ENCODE data around the gene REEP1. TPM values are rescaled to one million over a fixed set of nuclear protein-coding genes. Genes with fewer than 3 reads are reported as not detected.

Gene REEP1
- total RNA-seq, 1 experiment from 2014 or later = not detected

- no peak overlapping the region for H3K4me3 Mint-ChIP-seq (ENCODE audit: unreplicated experiment)
- intact Hi-C loops (cut with micrococcal nuclease) = no loop called here
- H3K9me3 Mint-ChIP-seq (ENCODE audit: unreplicated experiment) = no peaks in the 10 kb centered on the region
- CTCF ChIA-PET = interaction anchor here (0.5 to 0.6 kb wide), 2 partner anchors 10 to 482 kb away, joined by 3 to 6 read pairs; no protein-coding TSS in a partner anchor
- H3K36me3 Mint-ChIP-seq (ENCODE audit: insufficient read depth, unreplicated experiment) = no peaks in the 10 kb centered on the region
- POLR2A ChIA-PET = no interaction called here
- TF ChIP-seq, protein P1, sequence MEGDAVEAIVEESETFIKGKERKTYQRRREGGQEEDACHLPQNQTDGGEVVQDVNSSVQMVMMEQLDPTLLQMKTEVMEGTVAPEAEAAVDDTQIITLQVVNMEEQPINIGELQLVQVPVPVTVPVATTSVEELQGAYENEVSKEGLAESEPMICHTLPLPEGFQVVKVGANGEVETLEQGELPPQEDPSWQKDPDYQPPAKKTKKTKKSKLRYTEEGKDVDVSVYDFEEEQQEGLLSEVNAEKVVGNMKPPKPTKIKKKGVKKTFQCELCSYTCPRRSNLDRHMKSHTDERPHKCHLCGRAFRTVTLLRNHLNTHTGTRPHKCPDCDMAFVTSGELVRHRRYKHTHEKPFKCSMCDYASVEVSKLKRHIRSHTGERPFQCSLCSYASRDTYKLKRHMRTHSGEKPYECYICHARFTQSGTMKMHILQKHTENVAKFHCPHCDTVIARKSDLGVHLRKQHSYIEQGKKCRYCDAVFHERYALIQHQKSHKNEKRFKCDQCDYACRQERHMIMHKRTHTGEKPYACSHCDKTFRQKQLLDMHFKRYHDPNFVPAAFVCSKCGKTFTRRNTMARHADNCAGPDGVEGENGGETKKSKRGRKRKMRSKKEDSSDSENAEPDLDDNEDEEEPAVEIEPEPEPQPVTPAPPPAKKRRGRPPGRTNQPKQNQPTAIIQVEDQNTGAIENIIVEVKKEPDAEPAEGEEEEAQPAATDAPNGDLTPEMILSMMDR (IDR thresholded peaks at IDR 0.05; ENCODE audit: unreplicated experiment) = no peak
- no peaks in the 10 kb centered on the region for H3K4me1 Mint-ChIP-seq (ENCODE audit: insufficient read depth, unreplicated experiment)
- no TSS peak for BruUV-seq (replicated peaks)
- no peak for DNase-seq (ENCODE audit: unreplicated experiment)
- peaks cover 57% of the 10 kb centered on the region for H3K27me3 Mint-ChIP-seq (ENCODE audit: insufficient read depth, unreplicated experiment)
- no peak overlapping the region for H3K27ac Mint-ChIP-seq (ENCODE audit: low read depth, unreplicated experiment)
Observed at GRCh38 chr2:86284987-86285386, 52.4 kb downstream of the REEP1 start.

DNA sequence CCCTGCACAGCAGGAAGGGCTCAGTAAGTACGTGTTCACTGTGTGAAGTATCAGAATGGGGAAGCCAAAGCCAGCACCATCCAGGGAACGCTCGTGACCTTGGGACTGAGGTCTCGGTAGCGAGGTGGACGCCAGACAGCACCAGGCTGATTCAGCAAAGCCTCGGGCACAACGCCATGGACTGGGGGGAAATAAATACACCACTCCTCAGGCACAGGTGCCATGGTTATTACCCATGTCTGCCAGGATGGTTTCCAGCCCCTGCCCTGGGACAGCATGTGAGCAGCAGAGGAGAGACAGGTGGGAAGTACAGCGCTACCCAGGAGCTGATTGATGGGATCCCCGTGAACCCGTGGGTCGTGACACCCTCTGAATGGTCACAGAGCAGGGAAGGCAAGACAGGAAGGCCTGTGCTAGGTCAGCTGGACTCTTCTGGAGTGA lies 53.0 kb downstream of the REEP1 start:
- no peak for DNase-seq (ENCODE audit: unreplicated experiment)
- intact Hi-C loops (cut with micrococcal nuclease) = no loop called here
- H3K36me3 Mint-ChIP-seq (ENCODE audit: insufficient read depth, unreplicated experiment) = no peaks in the 10 kb centered on the region
- no peaks in the 10 kb centered on the region for H3K9me3 Mint-ChIP-seq (ENCODE audit: unreplicated experiment)
- no peak overlapping the region for H3K4me3 Mint-ChIP-seq (ENCODE audit: unreplicated experiment)
- H3K4me1 Mint-ChIP-seq (ENCODE audit: insufficient read depth, unreplicated experiment) = no peaks in the 10 kb centered on the region
- H3K27ac Mint-ChIP-seq (ENCODE audit: low read depth, unreplicated experiment) = no peak overlapping the region
- no TSS peak for BruUV-seq (replicated peaks)
- H3K27me3 Mint-ChIP-seq (ENCODE audit: insufficient read depth, unreplicated experiment) = peaks cover 52% of the 10 kb centered on the region
- ChIA-PET POLR2A (no interaction called here), CTCF (interaction anchor here (0.5 to 1.8 kb wide), 2 partner anchors 11 to 483 kb away, joined by 4 to 6 read pairs; no protein-coding TSS in a partner anchor)
- TF ChIP-seq, protein P1 (IDR thresholded peaks at IDR 0.05; ENCODE audit: unreplicated experiment) = no peak

DNA sequence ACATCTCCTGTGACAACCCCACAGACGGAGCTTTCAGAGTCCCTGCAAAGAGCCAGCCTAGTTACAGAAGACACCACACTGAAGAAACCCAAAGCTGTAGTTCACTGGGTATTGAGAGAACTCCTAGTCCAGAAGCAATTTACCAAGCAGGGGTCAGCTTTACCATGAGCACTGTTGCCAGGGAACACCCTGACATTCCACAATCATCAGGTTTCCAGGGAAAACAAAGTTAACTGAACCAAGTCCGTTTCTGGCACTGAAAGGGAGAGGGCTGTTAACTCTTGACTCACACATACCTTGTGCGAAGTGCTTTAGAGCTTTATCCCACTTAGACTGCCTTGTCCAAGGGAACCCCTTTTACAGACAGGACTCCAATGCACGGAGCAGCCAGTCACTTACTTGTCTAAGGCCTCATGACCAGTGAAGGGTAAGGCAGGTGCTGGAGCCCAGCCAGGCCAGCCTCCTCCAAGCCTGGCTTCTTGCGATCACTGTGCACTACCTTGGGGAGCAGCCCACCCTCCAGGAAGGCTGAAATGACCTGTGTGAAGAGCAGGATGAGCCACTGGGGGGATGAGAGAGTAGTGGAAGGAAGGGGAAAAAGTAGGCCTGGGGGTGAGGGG lies 53.9 kb downstream of the REEP1 start:
- DNase-seq (ENCODE audit: unreplicated experiment) = no peak
- H3K4me1 Mint-ChIP-seq (ENCODE audit: insufficient read depth, unreplicated experiment) = no peaks in the 10 kb centered on the region
- BruUV-seq (replicated peaks) = no TSS peak

DNA sequence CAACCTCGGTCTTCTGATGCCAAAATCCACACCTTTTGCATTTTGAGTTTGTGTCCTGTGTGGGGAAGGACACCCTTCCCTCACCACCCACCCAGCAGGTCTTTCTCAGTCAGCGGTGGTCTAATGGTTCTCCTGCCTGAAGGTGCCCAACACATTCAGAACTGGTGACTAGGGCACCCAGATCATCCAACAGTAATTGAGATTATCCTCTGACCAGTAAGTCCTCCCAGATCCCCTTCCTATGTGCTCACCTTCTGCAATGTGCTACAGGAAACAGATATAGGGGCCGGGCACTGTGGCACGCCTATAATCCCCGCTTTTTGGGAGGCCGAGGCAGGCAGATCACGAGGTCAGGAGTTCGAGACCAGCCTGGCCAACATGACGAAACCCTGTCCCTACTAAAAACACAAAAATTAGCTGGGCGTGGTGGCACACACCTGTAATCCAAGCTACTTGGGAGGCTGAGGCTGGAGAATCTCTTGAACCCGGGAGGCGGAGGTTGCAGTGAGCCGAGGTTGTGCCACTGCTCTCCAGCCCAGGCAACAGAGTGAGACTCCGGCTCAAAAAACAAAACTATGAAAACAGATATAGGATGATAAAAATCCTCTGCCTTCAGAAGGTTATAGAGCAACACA lies 56.2 kb downstream of the REEP1 start:
- Mint-ChIP-seq H3K36me3 (ENCODE audit: insufficient read depth, unreplicated experiment) (no peaks in the 10 kb centered on the region), H3K9me3 (ENCODE audit: unreplicated experiment) (no peaks in the 10 kb centered on the region), H3K27me3 (ENCODE audit: insufficient read depth, unreplicated experiment) (peaks cover 27% of the 10 kb centered on the region), H3K27ac (ENCODE audit: low read depth, unreplicated experiment) (no peak overlapping the region), H3K4me3 (ENCODE audit: unreplicated experiment) (no peak overlapping the region), H3K4me1 (ENCODE audit: insufficient read depth, unreplicated experiment) (no peaks in the 10 kb centered on the region)
- intact Hi-C loops (cut with micrococcal nuclease) = no loop called here
- TF ChIP-seq, protein P1 (IDR thresholded peaks at IDR 0.05; ENCODE audit: unreplicated experiment) = no peak
- POLR2A ChIA-PET = no interaction called here
- DNase-seq (ENCODE audit: unreplicated experiment) = no peak
- CTCF ChIA-PET = no interaction called here
- BruUV-seq (replicated peaks) = no TSS peak

More for the DNA sequence above, 53.9 kb downstream of the REEP1 start:
- POLR2A ChIA-PET = interaction anchor here (0.5 kb wide), 1 partner anchor 89 kb away, joined by 3 read pairs; no protein-coding TSS in a partner anchor
- H3K27me3 Mint-ChIP-seq (ENCODE audit: insufficient read depth, unreplicated experiment) = peaks cover 44% of the 10 kb centered on the region
- H3K9me3 Mint-ChIP-seq (ENCODE audit: unreplicated experiment) = no peaks in the 10 kb centered on the region
- no peak overlapping the region for H3K4me3 Mint-ChIP-seq (ENCODE audit: unreplicated experiment)
- CTCF ChIA-PET = interaction anchor here (1.8 kb wide), 1 partner anchor 12 kb away, joined by 4 read pairs; no protein-coding TSS in a partner anchor
- TF ChIP-seq, protein P1 (IDR thresholded peaks at IDR 0.05; ENCODE audit: unreplicated experiment) = no peak
- H3K36me3 Mint-ChIP-seq (ENCODE audit: insufficient read depth, unreplicated experiment) = no peaks in the 10 kb centered on the region
- H3K27ac Mint-ChIP-seq (ENCODE audit: low read depth, unreplicated experiment) = no peak overlapping the region
- intact Hi-C loops (cut with micrococcal nuclease) = no loop called here

Data from MCF 10A (cell line).